ENCODE measurements around the gene TXNDC16. TPM values are rescaled to one million over a fixed set of nuclear protein-coding genes. Genes with fewer than 3 reads are reported as not detected.

Gene TXNDC16
- total and polyA plus RNA-seq, 2 donors (not counting 3 experiments of a cell fraction or from before 2014, with no cell fraction given), result 2.3 to 4.5 TPM

DNA sequence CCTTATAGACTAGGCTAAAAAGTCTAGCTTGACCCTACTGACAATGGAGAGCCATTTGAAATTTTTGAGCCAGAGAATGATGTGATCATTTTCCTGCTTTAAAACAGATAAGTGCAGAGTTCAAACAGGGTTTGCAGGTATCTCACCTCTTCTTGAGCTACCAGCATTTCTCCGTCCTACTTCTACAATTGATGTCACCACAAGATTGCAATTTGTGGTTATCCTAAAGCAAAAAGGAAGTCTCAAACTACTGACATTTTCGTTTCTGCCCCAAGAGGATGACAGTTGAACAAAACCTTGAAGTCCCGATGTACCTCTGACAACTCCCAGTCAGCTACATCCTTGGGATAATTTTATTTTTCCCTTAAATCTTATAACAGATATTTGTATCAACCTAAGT, 151.5 kb downstream of the TXNDC16 start:
- Histone ChIP-seq H3K79me2 (ENCODE audit: control insufficient read depth, insufficient read depth, low read length) (no peaks in the 10 kb centered on the region), H3K9me3 (replicated peaks; ENCODE audit: control insufficient read depth, insufficient read depth, low read length) (no peaks in the 10 kb centered on the region), H3K4me2 (ENCODE audit: insufficient read depth, low read length) (no peak overlapping the region), H3K27me3 (ENCODE audit: control insufficient read depth in 2 of 2, insufficient read depth in 2 of 2, low read length in 2 of 2) (peaks cover 0 to 13% of the 10 kb centered on the region in 2 experiments), H3K4me1 (ENCODE audit: control insufficient read depth, extremely low read depth, insufficient read depth, low read length) (no peaks in the 10 kb centered on the region), H3K4me3 (replicated peaks in 1 of 3; ENCODE audit: insufficient read depth in 1 of 3, low read depth in 1 of 3, low read length in 3 of 3) (no peak overlapping the region), H2AFZ (ENCODE audit: low read depth, low read length) (no peak overlapping the region), H3K36me3 (ENCODE audit: control insufficient read depth in 2 of 2, extremely low read depth in 1 of 2, insufficient read depth in 2 of 2, low read length in 2 of 2) (no peaks in the 10 kb centered on the region), H4K20me1 (replicated peaks; ENCODE audit: control insufficient read depth, extremely low read depth, insufficient read depth, low read length) (no peaks in the 10 kb centered on the region), H3K9ac (replicated peaks; ENCODE audit: extremely low read depth, insufficient read depth, low read length) (no peak overlapping the region), H3K9me1 (replicated peaks; ENCODE audit: control insufficient read depth, extremely low read depth, insufficient read depth, low read length) (no peaks in the 10 kb centered on the region), H3K27ac (ENCODE audit: insufficient read depth, low read depth, low read length) (no peak overlapping the region)
- ChIA-PET CTCF (interaction anchor here (0.9 to 1.5 kb wide), 3 partner anchors 9 to 26 kb away, joined by 3 to 5 read pairs (median 4); no protein-coding TSS in a partner anchor), POLR2A (no interaction called here)
- dilution Hi-C loops (cut with MboI; ENCODE audit: extremely low pct_ligation_motif_present, low sequenced_read_pairs) (no loop called here), intact Hi-C loops (cut with micrococcal nuclease) (no loop called here)
- no peak for FAIRE-seq
- TF ChIP-seq GATA2 (IDR thresholded peaks at IDR 0.05; ENCODE audit: insufficient read depth, insufficient read length, low read depth, low read length) (no peak), MYC (IDR thresholded peaks at IDR 0.05; ENCODE audit: low read depth, low read length) (no peak), JUN (IDR thresholded peaks at IDR 0.05; ENCODE audit: borderline replicate concordance, insufficient read depth, insufficient read length, low read depth) (no peak), EZH2 (IDR thresholded peaks at IDR 0.05; ENCODE audit: borderline replicate concordance, low read depth, low read length, severe bottlenecking) (no peak), POLR2AphosphoS5 (IDR thresholded peaks at IDR 0.05; ENCODE audit: insufficient read depth, low read depth, low read length) (no peak), POLR2A (IDR thresholded peaks at IDR 0.05; ENCODE audit: low read depth, low read length) (no peak), FOS (IDR thresholded peaks at IDR 0.05; ENCODE audit: borderline replicate concordance, insufficient read depth, low read length) (no peak)
- TF ChIP-seq, protein P1, sequence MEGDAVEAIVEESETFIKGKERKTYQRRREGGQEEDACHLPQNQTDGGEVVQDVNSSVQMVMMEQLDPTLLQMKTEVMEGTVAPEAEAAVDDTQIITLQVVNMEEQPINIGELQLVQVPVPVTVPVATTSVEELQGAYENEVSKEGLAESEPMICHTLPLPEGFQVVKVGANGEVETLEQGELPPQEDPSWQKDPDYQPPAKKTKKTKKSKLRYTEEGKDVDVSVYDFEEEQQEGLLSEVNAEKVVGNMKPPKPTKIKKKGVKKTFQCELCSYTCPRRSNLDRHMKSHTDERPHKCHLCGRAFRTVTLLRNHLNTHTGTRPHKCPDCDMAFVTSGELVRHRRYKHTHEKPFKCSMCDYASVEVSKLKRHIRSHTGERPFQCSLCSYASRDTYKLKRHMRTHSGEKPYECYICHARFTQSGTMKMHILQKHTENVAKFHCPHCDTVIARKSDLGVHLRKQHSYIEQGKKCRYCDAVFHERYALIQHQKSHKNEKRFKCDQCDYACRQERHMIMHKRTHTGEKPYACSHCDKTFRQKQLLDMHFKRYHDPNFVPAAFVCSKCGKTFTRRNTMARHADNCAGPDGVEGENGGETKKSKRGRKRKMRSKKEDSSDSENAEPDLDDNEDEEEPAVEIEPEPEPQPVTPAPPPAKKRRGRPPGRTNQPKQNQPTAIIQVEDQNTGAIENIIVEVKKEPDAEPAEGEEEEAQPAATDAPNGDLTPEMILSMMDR (IDR thresholded peaks at IDR 0.05; ENCODE audit: extremely low read depth in 1 of 2, insufficient read depth in 1 of 2, low read depth in 1 of 2, low read length in 2 of 2), result no peak
- TF ChIP-seq, protein P2, sequence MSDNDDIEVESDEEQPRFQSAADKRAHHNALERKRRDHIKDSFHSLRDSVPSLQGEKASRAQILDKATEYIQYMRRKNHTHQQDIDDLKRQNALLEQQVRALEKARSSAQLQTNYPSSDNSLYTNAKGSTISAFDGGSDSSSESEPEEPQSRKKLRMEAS (IDR thresholded peaks at IDR 0.05; ENCODE audit: insufficient read depth, insufficient read length), result no peak
- BruUV-seq (replicated peaks), result no TSS peak
- no peak for DNase-seq (ENCODE audit: low read depth, low spot score)
